NCI-H748 (cell line): Measurements from ENCODE around the gene PC.

Experiments
- DNase-seq: peaks from one replicate; lab custom pipeline; 2025; ENCODE audit not compliant: unreplicated experiment; lab: John Stamatoyannopoulos, UW

PC gene

DNA sequence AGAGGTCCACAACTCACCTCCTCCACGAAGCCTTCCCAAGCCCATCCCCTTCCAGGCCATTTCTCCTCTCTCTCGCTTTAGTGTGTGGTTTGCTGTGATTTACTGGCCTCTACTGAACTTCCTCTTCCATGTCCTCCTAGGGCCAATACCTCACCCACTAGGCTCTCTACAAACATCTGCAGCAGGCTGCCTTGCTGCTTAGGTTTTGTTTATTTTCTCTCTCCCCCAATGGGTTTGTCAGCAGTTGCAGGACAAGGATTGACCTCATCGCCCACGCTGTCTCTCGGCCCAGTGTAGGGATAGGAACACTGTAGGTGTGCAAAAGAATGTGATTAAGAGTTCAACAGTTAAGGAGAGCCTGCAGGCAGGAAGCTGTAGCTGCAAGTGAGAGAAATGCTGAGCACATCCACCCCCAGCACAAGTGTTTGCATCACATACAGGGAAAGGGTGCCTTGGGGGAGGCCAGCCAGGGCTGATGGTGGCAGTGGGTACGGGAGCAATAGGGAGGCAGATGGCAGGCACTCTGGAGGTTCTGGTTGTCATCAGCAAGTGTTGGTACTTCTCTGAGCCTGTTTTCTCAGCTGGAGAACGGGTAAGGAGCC, 1.4 kb downstream of the PC start:
- DNase-seq: no peak

DNA sequence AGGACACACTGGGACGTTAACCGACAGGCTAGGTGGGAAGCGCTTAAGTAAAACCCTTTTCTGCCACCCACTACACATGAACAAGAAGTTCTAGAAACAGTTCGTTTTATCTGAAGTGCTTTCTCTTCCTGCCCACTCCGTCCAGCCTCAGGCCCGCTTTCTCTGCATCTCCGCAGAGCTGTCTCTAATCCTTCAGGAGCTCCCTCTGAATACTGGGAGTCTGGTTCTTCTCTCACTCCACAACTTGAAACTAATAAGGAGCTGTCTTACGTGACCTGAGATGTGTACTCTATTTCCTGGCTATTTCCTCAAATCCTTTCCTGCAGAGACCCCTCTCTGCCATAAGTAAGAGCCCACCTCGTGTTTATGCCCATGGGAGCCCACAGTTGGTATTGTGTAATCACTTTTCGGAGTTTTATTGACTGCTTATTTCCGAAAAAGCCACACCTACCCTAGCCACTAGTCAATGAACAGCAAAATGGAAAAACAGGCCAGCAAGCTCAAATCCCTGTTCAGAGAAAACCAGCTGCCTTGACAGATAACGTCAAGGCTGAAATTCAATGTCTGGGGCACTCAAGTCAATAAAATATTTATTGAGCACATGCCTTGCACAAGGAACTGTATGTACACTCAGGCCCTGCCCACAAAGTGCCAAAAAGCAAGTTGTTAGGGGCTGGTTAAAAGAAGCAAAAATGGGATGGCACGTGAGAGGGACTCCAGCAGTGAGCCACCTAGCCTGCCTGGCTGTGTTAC, 4.9 kb downstream of the PC start:
- DNase-seq: no peak

DNA sequence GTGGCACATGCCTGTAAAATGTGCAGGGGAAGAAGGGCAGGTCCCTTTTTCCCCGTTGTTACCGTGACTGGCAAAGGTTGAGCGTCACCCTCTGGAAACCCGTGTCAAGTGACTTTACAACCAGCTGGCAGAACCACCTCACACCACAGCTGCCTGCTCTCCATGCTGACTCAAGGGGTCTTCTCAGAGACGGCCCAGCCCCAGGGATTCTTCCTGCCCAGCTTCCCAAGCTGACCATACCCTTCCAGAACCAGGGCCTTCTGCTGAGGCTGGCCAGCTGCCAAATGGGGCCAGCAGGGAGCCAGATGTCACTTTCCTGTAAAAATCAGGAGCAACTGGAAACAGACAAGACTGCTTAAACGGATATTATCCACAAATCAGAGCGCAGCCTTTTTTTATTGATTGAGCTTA, 6.3 kb downstream of the PC start:
- DNase-seq: peak; percentile 49

DNA sequence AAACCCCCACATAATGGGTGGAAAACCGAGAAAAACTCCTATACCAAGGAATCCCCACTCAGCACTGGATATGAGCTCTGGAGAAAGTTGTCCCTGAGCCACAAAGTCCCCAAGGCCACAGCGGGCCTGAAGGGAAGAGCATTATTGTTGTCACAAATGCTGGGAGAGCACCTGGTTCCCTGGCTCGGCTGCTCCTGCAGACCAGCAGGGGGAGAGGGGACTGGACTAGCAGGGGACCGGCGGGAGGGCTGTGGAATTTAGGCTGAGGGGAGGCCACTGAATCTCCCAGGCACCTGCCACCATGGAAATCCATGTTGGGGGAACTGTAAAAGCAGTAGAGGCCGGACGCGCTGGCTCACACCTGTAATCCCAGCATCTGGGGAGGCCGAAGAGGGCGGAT, 7.0 kb downstream of the PC start:
- no peak for DNase-seq

DNA sequence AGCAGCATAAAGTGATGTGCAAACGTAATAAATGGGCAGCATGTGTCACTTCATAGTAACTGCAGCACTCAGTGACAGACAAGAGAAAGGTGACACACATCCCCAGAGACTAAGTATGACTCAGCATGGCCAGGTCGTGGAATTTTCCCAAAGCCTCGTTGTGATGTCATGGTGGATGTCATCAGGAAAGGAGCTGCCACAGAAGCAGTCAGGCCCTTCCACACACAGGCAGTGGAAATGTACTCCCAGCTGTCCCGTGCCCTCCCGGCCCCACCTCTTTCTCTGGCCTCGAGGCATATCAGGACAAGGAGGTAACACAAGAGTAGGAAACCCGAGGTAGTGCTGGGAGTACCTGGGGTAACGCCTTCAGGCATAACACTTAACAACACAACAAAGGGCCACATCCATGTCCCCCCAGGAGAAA, 8.1 kb downstream of the PC start:
- DNase-seq: no peak

DNA sequence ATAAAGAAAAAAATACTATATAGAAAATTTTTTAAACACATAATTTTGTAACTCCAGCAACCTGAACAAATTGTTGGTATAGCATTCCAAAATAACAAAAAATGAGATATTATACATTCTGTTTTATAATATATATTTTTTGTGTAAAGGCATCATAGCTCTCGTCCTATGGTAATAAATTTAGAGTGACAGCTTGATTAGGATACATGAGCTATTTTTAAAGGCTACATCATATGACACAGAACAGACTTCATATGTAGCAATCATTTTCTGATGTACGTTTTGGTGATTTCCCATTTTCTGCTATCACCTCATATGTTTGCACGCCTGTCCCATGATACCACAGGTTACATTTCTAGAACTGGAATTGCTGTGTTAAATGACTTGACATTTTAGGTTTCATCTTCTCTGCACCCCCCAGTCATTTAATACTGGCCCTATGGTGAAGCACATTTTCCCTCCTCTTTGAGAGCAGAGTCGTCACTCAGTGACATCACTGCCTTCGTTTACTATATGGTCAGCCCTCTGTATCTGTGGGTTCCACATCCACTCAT, 19.5 kb downstream of the PC start:
- no peak for DNase-seq

DNA sequence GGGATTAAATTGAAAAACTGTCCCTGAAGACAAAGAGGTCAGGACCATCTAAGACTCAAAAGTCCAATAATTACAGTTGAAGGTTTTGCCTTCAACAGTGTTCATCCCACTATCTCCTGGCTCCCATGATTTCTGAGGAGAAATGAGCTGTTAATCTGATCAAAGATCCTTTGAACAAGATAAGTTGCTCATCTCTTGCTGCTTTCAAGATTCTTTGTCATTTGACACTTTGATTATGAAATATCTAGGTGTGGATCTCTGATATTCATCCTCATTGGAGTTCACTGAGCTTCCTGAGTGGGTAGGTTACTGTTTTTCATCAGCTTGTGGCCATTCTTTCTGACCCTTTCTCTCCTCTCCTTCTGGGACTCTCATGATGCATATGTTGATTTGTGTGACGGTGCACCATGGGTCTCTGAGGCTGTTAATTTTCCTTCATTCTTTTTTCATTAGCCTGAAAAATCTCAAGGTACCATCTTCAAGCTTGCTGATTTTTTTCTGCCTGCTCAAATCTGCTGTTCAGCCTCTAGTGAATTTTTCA, 20.9 kb downstream of the PC start:
- no peak for DNase-seq

DNA sequence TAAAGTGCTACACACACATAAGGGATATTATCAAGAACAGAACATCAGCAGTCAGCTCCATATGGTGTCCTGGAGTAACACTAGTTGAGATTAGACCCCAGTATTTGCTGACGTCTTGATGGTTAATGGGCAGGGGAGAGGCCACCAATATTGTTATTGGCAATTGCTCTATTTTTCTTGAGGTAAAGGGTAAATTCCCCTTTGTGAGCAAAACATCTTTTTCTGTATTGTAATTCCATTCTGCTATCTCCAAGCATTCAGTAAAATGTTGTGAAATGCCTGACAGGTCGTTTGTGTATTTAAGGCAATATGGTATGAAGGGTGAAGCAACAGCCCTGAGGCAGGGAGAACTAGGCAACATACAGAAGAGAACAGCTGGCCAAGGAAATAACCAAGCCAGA, 21.9 kb downstream of the PC start:
- DNase-seq: no peak

DNA sequence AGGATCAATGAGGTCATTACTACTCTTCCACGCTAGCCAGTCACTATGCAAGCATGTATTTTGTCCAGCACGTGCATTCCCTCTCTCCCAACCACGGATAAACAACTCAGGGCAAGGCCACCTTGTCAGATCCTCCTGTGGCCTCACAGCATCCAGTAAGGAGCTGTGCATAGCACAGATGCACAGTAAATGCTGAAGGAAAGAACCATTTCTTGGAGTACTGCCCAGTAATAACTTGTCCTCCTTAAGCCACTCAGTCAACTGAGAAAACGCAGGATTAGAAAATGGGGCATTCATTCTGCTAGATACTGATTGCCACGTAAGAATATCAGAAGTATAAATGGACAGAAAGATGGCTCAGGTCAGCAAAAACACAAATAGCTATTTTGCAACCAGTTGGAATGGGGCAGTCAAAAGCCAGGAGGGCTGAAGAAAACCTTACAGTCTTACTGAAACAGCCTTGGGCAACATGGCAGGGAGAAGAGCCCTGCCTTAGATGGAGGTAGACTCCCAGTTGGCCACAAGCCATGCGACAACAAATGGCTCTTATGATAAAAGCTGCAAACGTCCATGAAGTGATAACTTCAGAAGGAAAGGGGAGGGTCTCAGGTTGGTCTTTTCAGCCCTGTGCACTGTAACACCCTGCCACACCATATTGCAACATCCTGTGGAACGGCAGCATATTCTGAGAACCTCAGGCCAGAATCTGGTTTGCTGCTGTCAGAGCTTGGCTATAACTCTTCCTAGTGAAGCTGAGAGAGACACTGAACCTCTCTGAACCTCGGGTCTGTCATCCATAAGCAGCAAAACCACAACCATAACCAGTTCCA, 23.0 kb downstream of the PC start:
- no peak for DNase-seq

DNA sequence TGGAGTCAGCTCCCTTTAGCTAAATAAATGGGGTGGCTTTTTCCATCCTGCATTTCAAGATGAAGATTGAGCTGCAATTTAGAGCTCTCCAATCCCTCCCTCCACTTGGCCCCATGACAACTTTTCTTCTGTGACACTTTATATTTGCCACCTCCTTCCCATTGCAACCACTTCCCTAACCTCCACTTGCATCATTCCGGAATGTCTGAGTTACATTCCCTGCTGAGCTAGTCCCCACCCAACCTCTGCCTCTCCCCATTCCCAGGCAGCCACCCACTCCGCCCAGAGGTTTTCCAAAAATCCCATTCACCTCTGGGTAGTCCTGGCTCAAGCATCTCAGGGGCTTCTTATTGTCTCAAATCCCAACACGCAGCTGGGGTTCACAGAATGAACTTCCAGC, 24.7 kb downstream of the PC start:
- no peak for DNase-seq

DNA sequence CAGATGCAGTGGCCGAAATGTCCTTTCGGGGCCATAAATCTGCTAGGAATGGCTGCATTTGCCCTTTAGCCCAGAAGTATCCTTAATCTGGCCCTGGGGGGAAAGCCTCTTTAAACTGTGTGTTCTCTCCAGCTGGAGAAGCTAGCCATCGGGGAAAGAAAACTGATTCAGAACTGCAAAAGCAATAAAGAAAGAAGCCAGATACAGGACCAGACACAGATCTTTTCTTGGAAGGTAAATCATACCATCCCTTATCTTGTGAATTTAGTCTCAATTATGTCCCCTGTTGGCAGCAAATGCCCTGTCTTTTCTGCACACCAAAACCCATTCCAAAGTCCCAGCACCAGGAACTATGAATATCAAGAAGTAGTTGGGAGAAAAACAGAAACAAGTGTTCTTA, 25.6 kb downstream of the PC start:
- no peak for DNase-seq

DNA sequence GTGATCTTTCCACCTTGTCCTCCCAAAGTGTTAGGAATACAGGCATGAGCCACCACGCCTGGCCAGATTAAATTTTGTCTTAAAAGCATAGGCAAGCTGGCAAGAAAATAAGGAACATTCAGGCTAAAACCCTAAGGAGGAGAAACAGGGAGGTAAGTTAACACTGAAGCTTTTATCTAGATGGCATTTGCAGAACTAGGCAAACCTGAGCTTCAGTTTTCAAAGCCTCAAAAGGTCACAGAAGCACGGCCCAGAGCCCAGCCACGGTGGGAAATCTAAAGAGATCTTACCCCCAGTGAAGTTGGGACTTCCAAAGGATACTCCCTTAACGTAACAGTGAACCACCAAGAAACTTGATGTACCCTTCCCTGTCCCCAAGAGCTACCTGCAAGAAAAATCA, 28.4 kb downstream of the PC start:
- DNase-seq: no peak

DNA sequence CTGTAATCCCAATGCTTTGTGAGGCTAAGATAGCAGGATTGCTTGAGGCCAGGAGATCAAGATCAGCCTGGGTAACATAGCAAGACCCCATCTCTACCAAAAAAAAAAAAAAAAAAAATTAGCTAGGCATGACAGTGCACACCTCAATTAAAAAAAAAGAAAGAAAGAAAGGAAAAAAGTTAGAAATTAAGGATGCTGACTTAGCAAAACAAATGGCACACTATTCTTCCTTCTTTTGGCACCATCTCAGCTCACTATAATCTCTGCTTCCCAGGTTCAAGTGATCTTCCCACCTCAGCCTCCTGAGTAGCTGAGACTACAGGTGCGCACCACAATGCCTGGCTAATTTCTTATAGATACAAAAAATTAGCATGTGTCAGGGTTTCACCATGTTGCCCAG, 33.9 kb downstream of the PC start:
- DNase-seq: no peak

DNA sequence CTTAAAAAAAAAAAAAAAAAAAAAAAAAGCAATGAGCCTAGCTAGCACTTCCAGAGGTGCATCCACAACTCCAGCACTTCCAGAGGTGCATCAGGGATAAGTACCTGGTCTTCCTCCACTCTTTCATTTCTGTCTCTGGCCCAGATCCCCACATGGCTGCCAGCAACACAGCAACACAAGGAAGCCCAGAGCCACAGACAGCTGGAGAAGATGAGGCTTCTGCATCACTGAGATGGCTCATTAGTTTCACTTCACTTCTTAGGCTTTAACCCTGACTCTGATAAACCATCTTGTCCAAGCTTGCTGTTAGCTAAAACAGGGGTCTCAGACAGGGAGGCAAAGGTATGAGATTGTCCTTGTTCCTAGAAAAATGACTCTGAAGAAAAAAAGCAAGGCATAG, 35.6 kb downstream of the PC start:
- no peak for DNase-seq

DNA sequence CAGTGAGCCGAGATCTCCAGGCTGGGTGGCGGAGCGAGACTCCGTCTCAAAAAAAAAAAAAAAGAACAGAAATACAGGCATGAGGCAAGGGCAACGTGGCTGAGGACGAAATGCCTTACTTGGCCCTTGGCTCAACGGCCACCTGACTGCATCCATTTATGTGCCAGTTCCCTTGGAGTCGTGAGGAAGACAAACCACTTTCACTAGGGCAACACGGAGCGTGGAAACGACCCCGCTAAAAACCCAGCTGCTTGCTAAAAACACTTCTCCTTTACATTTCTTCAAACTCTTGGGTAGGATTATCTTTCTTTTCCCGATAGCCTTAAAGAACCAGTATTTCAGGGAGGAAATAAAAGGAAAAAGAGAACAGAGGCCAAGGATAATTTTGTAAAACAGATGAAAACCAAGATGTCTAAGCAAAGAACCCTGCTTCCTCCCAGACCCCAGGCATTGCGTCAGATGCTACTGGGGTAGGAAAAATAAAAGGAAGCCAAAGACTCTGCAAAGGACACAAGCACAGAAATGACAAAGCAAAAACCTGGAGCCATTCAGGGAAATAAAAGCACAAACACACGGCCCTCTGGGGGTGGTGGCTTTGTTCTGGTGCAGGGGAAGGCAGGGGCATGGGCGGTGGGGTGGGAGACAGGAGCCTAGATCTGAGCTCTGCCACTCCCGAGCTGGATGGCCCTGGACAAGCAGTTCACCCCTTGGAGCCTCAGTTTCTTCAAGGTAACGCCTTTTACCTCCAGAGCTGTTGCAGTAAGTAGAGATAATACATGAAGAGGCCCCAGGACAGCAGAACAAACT, 37.0 kb downstream of the PC start:
- DNase-seq: no peak

DNA sequence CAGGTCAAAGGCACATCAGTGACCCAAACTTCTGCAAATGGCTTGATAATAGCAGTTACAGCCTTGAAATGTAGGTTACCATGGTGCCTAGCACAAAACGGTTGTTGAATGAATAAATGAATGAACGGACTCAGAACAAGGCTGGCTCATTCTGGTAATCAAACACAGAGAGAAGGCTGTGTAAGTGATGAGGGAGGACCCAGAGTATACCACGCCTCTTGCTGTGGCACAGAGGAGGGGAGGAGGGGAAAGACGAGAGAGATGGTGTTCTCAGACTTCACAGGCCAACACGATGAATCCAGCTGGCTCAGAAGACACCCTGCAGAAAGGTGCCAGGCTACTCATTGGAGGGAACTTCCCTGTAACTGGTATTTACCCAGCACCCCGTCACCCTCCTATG, 38.3 kb downstream of the PC start:
- DNase-seq: no peak

DNA sequence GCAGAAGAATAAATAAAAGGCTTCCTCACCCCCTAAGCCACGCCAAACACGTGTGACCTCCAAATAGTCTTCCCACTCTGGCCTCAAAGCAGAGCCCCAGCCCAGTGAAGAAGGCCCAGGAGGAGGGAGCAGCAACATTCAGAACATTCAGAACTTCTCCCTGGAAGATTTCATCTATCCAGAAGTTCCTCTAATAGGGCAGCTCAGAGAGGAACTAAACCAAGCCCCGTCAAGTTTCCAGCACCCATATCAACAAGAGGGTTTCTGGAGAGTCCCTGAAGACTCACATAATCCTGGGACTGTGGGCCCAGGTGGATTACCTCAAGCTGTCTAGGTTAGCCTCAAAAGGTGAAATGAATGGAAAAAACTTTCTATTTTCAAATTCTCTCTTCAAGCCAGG, 39.4 kb downstream of the PC start:
- DNase-seq: no peak

DNA sequence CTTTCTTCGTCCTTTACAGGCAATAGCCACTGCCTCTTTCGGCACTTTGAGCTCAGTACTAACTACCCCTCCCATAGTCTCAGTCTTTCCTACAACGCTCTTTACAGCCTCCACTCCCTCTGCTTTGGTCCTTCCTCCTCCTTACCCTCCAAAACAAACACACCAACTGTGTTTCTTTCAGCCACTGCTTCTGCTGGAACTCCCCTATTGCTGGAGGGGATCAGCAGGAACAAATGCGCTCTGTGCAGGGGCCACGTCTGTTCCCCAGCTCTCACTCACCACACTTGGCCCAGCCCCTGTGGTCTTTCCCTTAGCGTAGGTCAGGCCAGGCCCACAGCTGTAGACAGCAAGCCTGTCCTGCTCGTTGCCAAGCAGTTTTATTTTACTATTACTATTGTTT, 42.3 kb downstream of the PC start:
- DNase-seq: no peak

DNA sequence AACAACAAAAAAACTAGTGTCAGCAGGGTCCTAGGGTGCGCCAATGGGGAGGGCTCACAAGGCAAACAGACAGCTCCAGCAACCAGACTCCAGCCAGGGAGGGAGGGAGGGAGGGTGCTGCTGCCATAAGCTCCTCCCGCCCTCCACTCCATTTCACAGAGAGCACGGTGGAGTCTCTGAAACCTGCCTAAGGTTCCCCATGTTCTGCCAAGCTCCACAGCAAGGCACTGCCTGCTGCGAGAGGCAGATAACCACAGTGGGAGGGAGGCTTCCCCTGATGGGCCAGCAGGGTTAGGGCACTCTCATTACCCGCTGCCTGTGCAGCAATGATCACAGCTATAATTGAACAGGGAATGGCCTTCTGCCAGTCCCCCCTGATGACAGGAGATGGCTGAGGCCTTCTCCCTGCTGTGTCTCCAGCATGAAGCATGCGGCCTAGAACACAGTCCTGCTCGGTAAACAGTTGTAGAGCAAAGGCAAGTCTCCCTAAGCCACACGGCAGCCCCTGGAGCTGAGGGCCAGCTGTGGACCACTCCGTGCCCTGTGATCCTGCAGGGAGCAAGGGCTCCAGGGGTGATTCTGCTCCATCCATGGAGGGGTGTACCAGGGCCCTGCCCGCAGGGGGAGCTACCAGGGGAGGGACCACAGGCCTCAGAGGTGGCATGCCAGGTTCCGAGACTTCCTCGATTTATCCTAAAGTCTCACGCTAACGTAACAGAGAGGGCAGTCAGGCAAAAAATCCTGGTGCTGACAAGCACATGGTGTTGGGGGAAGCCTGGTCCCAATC, 42.9 kb downstream of the PC start:
- no peak for DNase-seq

DNA sequence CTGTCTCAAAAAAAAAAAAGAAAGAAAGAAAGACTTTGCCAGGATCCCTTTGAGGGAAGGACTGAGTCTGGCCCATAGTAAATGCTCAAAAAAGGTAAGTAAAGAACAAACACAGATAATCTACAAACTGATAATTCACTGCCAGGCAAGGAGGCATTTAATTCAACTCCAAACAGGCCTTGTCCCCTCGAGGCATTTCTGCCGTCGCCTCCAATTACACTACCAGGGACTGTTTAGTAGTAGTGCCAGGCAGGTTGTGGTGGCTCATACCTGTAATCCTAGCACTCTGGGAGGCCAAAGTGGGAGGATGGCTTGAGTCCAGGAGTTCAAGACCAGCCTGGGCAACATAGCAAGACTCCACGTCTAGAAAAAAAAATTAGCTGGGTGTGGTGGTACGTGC, 43.7 kb downstream of the PC start:
- no peak for DNase-seq
